GM23248 (cell line): ENCODE results near the gene SCAPER. TPM values are rescaled to one million over a fixed set of nuclear protein-coding genes. Genes with fewer than 3 reads are reported as not detected.

ENCODE experiments used
- DNase-seq: peaks from one replicate; pipeline ENCODE4 v3.0.0-alpha.2; 2015
- H2AFZ ChIP-seq: fragments of 200-600 bp; sonication (generic); 2 replicates; pipeline ENCODE4 v1.6.1; 2016; ENCODE audit warnings: antibody characterized with exemption
- H3F3A ChIP-seq: fragments of 200-600 bp; sonication (generic); 2 replicates; pipeline ENCODE4 v1.6.1; 2016; ENCODE audit warnings: mild to moderate bottlenecking, antibody characterized with exemption, mixed run types; ENCODE audit not compliant: insufficient read depth
- H3K27ac ChIP-seq: fragments of 200-600 bp; sonication (generic); 2 replicates; pipeline ENCODE4 v1.5.1; 2016; ENCODE audit warnings: mild to moderate bottlenecking
- H3K27me3 ChIP-seq: fragments of 200-600 bp; sonication (generic); replicated peaks from 2 replicates; pipeline ENCODE4 v1.6.1; 2016; ENCODE audit warnings: mild to moderate bottlenecking; ENCODE audit not compliant: insufficient read depth
- H3K36me3 ChIP-seq: fragments of 200-600 bp; sonication (generic); 2 replicates; pipeline ENCODE4 v1.6.1; 2016; ENCODE audit warnings: low read depth, mild to moderate bottlenecking
- H3K4me1 ChIP-seq: fragments of 200-600 bp; sonication (generic); 2 replicates; pipeline ENCODE4 v1.6.1; 2016; ENCODE audit warnings: mild to moderate bottlenecking; ENCODE audit not compliant: insufficient read depth
- H3K4me2 ChIP-seq: fragments of 200-600 bp; sonication (generic); one replicate; pipeline ENCODE4 v1.6.1; 2016; ENCODE audit warnings: mild to moderate bottlenecking; ENCODE audit not compliant: unreplicated experiment
- H3K4me3 ChIP-seq: fragments of 200-600 bp; sonication (generic); 2 replicates; pipeline ENCODE4 v1.5.1; 2016; ENCODE audit warnings: mild to moderate bottlenecking
- H3K79me2 ChIP-seq: fragments of 200-600 bp; sonication (generic); 2 replicates; pipeline ENCODE4 v1.6.1; 2016; ENCODE audit warnings: mild to moderate bottlenecking; ENCODE audit not compliant: insufficient read depth
- H3K9ac ChIP-seq: fragments of 200-600 bp; sonication (generic); 2 replicates; pipeline ENCODE4 v1.6.1; 2016; ENCODE audit warnings: mild to moderate bottlenecking
- H3K9me2 ChIP-seq: fragments of 200-600 bp; sonication (generic); 2 replicates; pipeline ENCODE4 v1.6.1; 2016; ENCODE audit warnings: mixed run types, mild to moderate bottlenecking, moderate library complexity; ENCODE audit not compliant: insufficient read depth
- H3K9me3 ChIP-seq: fragments of 200-600 bp; sonication (generic); one replicate; pipeline ENCODE4 v1.6.1; 2017; ENCODE audit warnings: low read depth
- H4K20me1 ChIP-seq: fragments of 200-600 bp; sonication (generic); 2 replicates; pipeline ENCODE4 v1.6.0; 2016; ENCODE audit not compliant: insufficient read depth
- EZH2 ChIP-seq: fragments of 200-600 bp; sonication (generic); IDR thresholded peaks from 2 replicates; pipeline ENCODE4 v1.6.1; 2018; ENCODE audit warnings: antibody characterized with exemption, mild to moderate bottlenecking; ENCODE audit not compliant: insufficient read depth, poor library complexity, severe bottlenecking
- EZH2phosphoT487 ChIP-seq: fragments of 200-600 bp; sonication (generic); IDR thresholded peaks from 2 replicates; pipeline ENCODE4 v1.6.1; 2018; ENCODE audit warnings: antibody characterized with exemption, moderate library complexity, mild to moderate bottlenecking, low read depth; ENCODE audit not compliant: insufficient read depth
- WGBS, 2 experiments: methylation state at CpG; one replicate each; pipeline ENCODE4 v1.1.6; 2015 to 2017; ENCODE audit warnings: low lambda C conversion rate in 2 of 2, low coverage in 1 of 2; ENCODE audit errors: missing lambda C conversion rate in 2 of 2; 5-methylcytosine and 5-hydroxymethylcytosine counted together
- in situ Hi-C: fragments of 300-500 bp; cut with MboI; formaldehyde crosslinking; loops from 2 replicates; pipeline ENCODE4 v1.15.0; 2020
- polyA plus RNA-seq: library from polyadenylated mRNA; unstranded; fragments of >200 nt; fragmentation: Nextera tagmentation; extraction: Ambion mirVana; gene quantifications from 2 replicates; pipeline ENCODE4 v1.2.1, GENCODE V29; 2016
- total RNA-seq: library from RNA; depleted of rRNA; stranded (reverse); fragments of >200 nt; shearing (Covaris generic); gene quantifications from 2 replicates; pipeline ENCODE4 v1.2.3, GENCODE V29; 2014

SCAPER gene
- total and polyA plus RNA-seq, 2 experiments from 2014 or later = 5.9 to 7.8 TPM

DNA sequence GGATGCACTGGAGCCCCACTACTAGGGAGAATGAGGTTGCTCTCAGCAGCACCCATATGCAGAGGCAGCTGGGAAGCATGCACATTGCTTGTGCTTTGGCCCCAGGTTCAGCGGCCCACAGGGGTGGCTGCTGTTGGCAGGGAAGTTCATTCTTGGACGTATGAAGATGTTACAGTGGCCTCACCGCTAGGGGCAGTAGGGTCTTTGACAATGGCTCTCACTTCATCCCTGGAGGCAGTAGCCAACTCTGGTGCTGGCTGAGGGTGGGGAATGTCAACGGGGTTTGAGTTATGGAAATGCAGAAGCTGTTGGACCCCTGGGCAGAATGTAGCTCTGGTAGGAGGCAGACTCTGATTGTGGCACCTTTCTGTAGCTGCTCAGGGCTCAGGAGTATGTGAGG is 279.9 kb downstream of the SCAPER start:
- Histone ChIP-seq H3K4me2 (no peak overlapping the region), H4K20me1 (no peaks in the 10 kb centered on the region), H3K27ac (no peak overlapping the region), H3K9me3 (no peaks in the 10 kb centered on the region), H3F3A (no peaks in the 10 kb centered on the region), H3K79me2 (no peaks in the 10 kb centered on the region), H3K4me3 (no peak overlapping the region), H3K9ac (no peak overlapping the region), H3K4me1 (no peaks in the 10 kb centered on the region), H3K9me2 (no peaks in the 10 kb centered on the region), H3K27me3 (no peaks in the 10 kb centered on the region), H2AFZ (no peak overlapping the region), H3K36me3 (no peaks in the 10 kb centered on the region)
- in situ Hi-C loops = no loop called here
- no peak for DNase-seq
- 93 to 94% methylated on average over 4 of the region's 4 CpGs for WGBS, 2 experiments
- TF ChIP-seq EZH2 (no peak), EZH2phosphoT487 (no peak)

DNA sequence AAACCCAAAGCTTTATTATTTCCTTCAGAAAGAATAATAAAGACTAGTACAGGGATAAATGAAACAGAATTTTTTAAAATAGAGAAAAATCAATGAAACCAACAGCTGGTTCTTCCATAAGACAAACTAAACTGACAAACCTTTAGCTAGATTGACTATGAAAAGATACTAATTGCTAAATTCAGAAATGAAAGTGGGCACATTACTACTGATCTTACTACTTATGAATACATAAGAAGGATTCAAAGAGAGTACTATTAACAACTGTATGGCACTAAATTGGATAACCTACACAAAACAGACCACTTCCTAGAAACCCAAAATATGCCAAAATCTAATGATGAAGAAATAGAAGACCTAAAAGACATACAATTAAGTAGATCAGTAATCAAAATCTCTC is 290.4 kb downstream of the SCAPER start:
- Histone ChIP-seq H3K27me3 (no peaks in the 10 kb centered on the region), H3K36me3 (no peaks in the 10 kb centered on the region), H3K4me1 (no peaks in the 10 kb centered on the region), H3K9me3 (no peaks in the 10 kb centered on the region), H3K4me3 (no peak overlapping the region), H3F3A (no peaks in the 10 kb centered on the region), H2AFZ (no peak overlapping the region), H3K27ac (no peak overlapping the region), H3K9ac (no peak overlapping the region), H3K9me2 (no peaks in the 10 kb centered on the region), H3K4me2 (no peak overlapping the region), H3K79me2 (no peaks in the 10 kb centered on the region), H4K20me1 (no peaks in the 10 kb centered on the region)
- no peak for TF ChIP-seq EZH2
- TF ChIP-seq EZH2phosphoT487 = no peak
- in situ Hi-C loops = no loop called here
- no peak for DNase-seq

DNA sequence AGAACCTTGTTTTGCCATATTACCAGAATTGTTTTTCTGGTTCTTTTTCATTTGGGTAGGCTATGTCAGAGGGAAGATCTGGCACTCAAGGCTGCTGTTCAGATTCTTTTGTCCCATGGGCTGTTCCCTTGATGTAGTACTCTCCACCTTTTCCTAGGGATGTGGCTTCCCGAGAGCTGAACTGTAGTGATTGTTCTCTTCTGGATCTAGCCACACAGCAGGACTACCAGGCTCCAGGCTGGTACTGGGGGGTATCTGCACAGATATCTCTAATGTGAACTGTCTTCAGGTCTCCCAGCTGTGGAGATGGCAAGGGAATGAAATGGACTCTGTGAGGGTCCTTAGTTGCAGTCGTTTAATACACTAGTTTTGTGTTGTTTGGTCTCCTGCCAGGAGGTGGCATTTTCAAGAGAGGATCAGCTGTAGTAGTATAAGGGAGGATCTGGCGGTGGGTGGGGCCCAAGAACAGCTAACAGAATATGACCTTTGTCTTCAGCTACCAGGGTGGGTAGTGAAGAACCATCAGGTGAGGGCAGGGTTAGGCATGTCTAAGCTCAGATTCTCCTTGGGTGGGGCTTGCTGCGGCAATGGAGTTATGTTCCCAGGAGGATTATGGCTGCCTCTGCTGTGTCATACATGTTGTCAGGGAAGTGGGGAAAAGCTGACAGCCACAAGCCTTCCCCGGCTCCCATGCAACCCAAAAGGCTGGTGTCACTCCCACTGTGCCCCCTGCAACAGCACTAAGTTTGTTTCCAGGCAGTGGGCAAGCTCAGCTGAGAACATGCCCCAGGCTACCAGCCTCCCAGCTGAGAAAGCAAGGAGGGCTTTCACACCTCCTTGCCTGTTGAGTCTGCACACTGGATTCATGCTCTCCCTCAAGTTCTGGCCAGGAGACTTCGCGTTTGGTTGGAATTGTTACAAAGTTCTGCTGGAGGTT is 316.1 kb downstream of the SCAPER start:
- in situ Hi-C loops = no loop called here
- TF ChIP-seq EZH2 (no peak), EZH2phosphoT487 (no peak)
- no peaks in the 10 kb centered on the region for H3F3A ChIP-seq
- H3K4me2 ChIP-seq = no peak overlapping the region
- H3K79me2 ChIP-seq = no peaks in the 10 kb centered on the region
- no peaks in the 10 kb centered on the region for H3K27me3 ChIP-seq
- no peaks in the 10 kb centered on the region for H3K36me3 ChIP-seq
- H4K20me1 ChIP-seq = no peaks in the 10 kb centered on the region
- no peak overlapping the region for H3K9ac ChIP-seq
- DNase-seq = no peak
- no peak overlapping the region for H2AFZ ChIP-seq
- no peaks in the 10 kb centered on the region for H3K9me2 ChIP-seq
- no peak overlapping the region for H3K4me3 ChIP-seq
- 96 to 98% methylated on average over 7 of the region's 7 CpGs for WGBS, 2 experiments
- H3K9me3 ChIP-seq = no peaks in the 10 kb centered on the region
- H3K27ac ChIP-seq = no peak overlapping the region
- no peaks in the 10 kb centered on the region for H3K4me1 ChIP-seq

DNA sequence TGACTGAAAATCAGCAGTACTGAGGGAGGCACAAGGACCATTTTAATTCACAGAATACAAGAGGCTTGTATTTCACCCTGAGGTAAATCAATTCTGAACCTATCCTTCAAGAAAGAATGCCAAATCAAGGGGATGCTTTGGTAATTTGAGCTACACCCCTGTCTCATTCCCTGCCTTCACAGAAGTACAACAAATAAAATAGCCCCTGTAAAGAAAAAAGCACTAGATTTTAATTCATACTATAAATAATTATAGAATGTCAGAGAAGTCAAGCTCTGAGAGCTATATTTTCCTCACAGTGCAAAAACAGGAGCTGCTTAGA is 319.6 kb downstream of the SCAPER start:
- H3K9ac ChIP-seq = no peak overlapping the region
- no peaks in the 10 kb centered on the region for H3K9me3 ChIP-seq
- no peak overlapping the region for H3K4me3 ChIP-seq
- no peaks in the 10 kb centered on the region for H3K27me3 ChIP-seq
- H2AFZ ChIP-seq = no peak overlapping the region
- TF ChIP-seq EZH2 (no peak), EZH2phosphoT487 (no peak)
- in situ Hi-C loops = no loop called here
- no peaks in the 10 kb centered on the region for H4K20me1 ChIP-seq
- H3K4me2 ChIP-seq = no peak overlapping the region
- H3K9me2 ChIP-seq = no peaks in the 10 kb centered on the region
- no peak for DNase-seq
- no peaks in the 10 kb centered on the region for H3K79me2 ChIP-seq
- 0 out of 2 replicates have a peak, but pooled peaks cover 5% of the 10 kb centered on the region for H3K36me3 ChIP-seq
- no peaks in the 10 kb centered on the region for H3F3A ChIP-seq
- no peaks in the 10 kb centered on the region for H3K4me1 ChIP-seq
- H3K27ac ChIP-seq = no peak overlapping the region
